ENCODE measurements around the gene CFAP43.
"Not testable (repeated sequence)": the region's sequence is repeated elsewhere in the genome, so short reads cannot be mapped to it uniquely, and the experiment has no call there.

The CFAP43 gene

DNA sequence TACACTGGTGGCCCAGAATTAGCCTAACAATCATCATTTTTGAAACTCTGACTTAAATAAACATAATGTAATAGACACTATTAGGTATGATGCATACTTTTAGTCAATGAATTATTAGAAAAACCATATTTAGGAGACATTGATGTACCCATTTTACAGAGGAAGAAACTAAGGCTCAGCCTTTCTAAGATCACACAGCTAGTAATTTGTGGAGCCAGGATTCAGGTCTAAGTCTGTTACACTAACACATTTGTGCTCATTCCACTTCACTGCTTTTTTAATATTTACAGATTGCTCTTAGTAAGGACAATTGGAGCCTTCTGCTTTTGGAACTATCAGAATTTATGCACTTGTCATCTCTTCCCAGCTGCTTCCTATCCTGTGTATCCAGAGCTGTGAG is 8.9 kb downstream of the CFAP43 start:
- DNase-seq (ENCODE audit: low read depth in 3 of 3), result no peak

DNA sequence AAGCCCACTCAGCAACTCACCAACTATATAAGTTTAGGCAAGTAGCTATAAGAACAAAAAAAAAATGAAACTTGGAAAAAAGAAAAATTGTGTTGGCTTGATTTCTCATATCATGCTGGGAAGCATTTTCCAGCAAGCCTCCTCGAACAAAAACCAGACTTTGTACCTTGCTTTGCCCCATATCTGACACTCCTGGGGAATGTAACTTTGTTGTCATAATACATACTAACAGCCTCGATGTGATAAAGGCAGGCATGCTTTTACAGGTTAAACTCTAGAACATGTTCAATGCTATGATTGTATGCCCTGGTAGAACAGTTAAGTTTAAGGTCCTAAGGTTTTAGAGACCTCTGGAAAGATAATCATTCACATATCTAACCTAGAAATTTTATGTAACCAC is 11.6 kb downstream of the CFAP43 start:
- no peak for DNase-seq (ENCODE audit: low read depth in 3 of 3)

DNA sequence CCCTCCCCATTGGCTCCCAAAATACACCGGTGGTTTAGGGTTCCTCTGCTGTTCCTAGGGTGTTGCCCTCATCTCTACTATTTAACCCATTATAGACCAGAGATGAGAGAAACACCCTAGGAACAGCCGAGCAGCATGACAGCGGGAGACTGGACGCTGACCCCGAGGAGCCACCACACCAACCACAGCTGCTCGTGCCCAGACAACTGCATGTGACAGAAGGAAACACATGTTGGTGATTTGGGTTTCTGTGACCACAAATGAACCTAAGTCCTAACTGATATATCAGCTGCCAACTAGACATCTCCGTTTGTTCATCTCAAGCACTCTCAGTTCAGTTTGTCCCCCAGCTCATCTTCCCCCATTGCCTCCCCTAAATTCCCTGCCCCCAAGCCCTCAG is 13.4 kb downstream of the CFAP43 start:
- no peak for DNase-seq (ENCODE audit: low read depth in 3 of 3)

- DNase-seq (ENCODE audit: low read depth in 3 of 3), result no peak
These were observed 15.5 kb downstream of the CFAP43 start for GRCh38 chr10:104216631-104217030.

GRCh38 chr10:104209575-104210198 is 22.5 kb downstream of the CFAP43 start:
- DNase-seq (ENCODE audit: low read depth in 3 of 3), result peak in 1 of 3 experiments; percentile 17

GRCh38 chr10:104208730-104209129 is 23.4 kb downstream of the CFAP43 start:
- no peak for DNase-seq (ENCODE audit: low read depth in 3 of 3)

DNA sequence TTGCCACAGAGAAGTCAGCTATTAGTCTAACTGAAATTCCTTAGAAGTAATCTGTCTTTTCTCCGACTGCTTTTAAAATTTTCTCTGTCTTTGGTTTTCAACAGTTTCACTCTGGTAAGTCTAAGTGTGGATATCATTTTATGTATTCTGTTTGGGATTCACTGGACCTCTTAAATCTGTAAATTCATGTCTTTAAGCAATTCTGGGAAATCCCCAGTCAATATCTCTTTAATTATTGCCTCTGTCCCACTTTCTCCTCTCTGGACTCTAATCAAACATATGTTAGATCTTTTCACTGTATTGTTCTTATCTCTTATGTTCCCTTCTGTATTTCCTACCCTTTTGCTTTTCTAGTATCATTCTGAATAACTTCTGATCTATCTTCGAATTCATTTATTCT is 29.9 kb downstream of the CFAP43 start:
- no peak for DNase-seq (ENCODE audit: low read depth in 3 of 3)

DNA sequence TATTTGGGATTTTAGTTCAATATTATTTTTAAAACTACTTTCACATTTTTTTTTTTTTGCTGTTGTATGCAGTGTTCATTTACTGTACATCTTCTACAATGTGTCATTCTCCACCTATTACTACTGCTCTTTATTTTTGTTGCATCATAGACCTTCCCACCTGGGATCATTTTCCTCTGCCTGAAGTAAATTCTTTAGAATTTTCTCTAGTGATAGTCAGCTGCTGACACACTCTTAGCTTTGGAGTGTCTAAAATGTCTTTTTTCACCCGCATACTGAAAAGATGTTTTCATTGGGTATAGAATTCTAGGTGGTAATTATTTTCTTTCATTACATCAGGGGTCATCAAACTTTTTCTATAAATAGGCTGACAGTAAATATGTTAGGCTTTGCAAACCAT is 30.5 kb downstream of the CFAP43 start:
- DNase-seq (ENCODE audit: low read depth in 3 of 3), result no peak

DNA sequence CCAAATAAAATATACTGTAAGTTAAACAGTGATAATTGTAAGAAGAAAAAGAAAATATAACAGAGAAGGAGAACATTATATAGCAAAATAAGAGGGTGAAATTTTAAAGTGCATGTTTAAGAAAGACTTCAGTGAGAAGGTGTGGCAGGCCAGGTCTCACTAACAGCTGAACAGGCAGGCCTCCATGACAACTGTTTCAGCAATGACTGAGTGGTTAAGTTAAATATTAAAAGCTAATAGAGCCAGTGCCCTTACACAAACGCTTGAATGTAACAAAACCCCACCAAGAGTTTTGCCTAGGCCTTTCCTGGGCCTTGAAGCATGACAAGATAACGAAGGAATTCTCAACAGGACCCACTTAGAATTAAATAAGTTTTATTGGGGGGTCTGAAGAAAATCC is 32.6 kb downstream of the CFAP43 start:
- no peak for DNase-seq (ENCODE audit: low read depth in 3 of 3)

GRCh38 chr10:104197364-104197763 is 34.8 kb downstream of the CFAP43 start:
- DNase-seq (ENCODE audit: low read depth in 3 of 3), result no peak

DNA sequence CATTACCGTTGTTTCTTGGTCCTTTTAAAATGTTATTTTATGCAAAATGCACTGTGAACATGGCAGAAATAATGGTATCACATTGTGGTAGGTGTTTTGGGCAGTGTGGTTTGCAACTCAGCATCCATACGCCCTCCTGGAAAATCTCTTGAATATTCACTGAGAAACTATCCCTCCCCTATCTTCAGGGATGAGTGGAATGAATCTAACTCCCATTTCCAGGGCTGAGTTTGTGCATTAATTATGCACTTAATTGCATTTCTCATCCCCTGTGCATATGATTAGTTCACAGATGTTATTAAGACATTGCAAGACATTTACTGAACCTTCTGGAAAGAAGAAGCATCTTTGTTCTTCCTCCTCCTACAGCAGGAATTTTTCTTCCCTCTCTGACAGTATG is 36.5 kb downstream of the CFAP43 start:
- no peak for DNase-seq (ENCODE audit: low read depth in 3 of 3)

GRCh38 chr10:104193787-104194186 is 38.4 kb downstream of the CFAP43 start:
- DNase-seq (ENCODE audit: low read depth in 3 of 3), result no peak

DNA sequence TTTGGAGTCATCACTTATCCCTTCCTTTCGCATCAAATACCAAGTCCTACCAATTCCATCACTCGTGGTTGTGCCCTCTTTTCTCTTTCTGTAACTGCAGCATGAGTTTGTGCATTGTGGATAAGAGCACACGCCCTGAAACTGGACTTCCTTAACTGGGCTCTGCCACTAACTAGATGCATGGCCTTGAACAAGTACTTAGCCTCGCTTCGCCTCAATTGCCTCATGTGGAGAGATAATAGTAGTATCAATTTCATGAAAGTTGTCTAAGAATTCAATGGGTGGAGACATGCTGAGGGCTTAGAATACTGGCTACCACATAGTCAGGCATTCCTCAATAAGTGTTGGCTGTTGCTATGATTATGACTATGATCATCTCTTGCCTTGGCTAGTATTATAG is 41.5 kb downstream of the CFAP43 start:
- no peak for DNase-seq (ENCODE audit: low read depth in 3 of 3)

DNA sequence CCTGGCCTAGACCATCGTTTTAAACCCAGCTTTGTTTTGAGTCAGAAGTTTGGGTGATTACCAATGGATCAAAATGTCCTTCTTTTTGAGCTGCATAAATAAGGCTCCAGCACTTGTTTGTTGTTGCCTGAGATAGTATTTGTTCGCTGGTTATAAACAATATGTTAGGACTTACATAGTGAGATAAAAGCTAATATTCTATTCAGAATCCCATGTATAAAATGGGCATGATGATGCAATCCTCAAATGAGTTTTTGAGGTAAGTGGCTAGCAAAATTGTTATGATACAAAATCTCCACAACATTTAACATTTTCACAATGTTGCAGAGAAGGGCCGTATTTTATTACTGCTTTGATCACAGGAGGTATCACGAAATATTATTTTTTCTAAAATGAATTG is 48.5 kb downstream of the CFAP43 start:
- DNase-seq (ENCODE audit: low read depth in 3 of 3), result no peak

GRCh38 chr10:104174136-104174535 is 58.0 kb downstream of the CFAP43 start:
- not testable (repeated sequence) for DNase-seq (ENCODE audit: low read depth in 3 of 3)

DNA sequence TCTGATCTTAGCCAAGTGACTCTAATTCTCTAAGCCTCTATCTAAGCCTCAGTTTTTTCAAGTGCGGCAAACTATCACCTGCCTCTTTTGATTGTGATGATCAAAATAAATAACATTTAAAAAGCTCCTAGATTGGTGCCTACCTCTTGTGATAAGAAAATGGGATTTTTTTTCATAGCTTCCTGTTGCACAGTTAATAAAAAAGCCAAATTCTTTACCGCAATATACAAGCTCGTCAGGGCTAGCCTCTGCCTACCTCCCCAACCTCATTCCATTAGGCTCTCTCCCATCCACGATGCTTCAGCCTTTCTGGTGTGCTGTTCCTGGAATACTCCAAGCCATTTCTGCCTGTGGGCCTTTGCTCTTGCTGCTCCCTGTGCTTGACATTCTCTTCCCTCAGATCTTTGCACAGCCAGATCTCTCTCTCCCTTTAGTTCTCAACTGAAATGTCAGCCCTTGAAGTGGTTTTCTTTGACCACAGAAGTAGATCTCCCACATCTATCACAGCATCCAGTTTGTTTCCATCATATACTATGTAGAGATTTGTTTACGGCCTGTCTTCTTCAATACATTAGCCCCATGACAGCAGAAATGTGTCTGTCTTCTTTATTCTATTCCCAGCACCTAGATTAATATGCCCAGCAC is 61.4 kb downstream of the CFAP43 start:
- no peak for DNase-seq (ENCODE audit: low read depth in 3 of 3)

GRCh38 chr10:104155591-104155990 is 76.6 kb downstream of the CFAP43 start:
- DNase-seq (ENCODE audit: low read depth in 3 of 3), result no peak

DNA sequence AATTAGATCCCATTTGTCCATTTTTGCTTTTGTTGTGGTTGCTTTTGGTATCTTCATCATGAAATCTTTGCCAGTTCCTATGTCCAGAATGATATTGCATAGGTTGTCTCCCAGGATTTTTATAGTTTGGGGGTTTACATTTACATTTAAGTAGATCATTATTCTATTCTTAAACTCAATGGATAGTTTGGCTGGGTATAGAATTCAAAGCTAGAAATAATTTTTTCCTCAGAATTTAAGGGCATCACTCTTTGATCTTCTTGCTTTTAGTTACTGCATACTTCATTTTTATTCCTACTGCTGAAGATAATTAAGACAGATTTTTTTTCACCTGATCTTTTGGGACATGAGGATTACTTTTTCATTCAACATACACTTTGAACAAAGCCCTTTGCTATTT is 80.4 kb downstream of the CFAP43 start:
- no peak for DNase-seq (ENCODE audit: low read depth in 3 of 3)

DNA sequence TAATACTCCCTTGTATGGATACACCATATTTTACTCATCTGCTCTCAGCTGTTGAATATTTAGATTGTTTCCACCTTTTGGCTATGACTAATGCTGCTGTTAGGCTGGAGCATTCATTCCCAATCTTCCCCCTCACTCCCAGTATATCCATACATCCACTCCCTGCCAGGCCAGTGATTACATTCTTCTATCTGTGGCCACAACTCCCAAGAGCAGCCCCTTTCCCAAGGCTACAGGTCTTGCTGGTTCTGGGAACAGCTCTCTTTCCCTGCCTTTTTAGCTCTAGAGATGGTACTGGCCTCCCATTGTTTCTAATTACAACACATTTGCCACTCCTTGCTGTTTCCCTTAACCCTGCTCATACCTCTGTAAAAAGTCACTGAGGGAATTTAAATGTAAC is 82.0 kb downstream of the CFAP43 start:
- DNase-seq (ENCODE audit: low read depth in 3 of 3), result no peak

DNA sequence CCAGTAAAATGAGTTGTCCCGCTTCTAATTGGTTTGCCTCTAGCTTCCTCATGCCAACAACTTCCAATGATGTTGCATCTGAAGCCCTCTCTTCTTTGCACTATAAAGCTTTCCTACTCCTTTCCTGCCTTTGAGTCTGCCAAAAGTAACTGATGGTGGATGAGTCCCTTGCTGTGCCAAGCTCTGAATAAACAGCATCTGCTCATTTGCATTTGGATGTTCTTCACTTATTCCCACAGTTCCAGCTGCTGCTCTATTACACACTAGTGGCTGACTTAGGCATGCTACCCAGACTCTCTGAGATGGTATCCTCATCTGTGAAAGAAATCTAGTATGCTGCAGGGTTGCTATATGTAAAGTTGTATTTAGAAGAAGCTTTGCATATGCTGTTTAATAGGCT is 85.3 kb downstream of the CFAP43 start:
- no peak for DNase-seq (ENCODE audit: low read depth in 3 of 3)

GRCh38 chr10:104144931-104145330 is 87.2 kb downstream of the CFAP43 start:
- DNase-seq (ENCODE audit: low read depth in 3 of 3), result no peak

GRCh38 chr10:104143829-104144228 is 88.3 kb downstream of the CFAP43 start:
- no peak for DNase-seq (ENCODE audit: low read depth in 3 of 3)

GRCh38 chr10:104142081-104142480 is 90.1 kb downstream of the CFAP43 start:
- no peak for DNase-seq (ENCODE audit: low read depth in 3 of 3)

DNA sequence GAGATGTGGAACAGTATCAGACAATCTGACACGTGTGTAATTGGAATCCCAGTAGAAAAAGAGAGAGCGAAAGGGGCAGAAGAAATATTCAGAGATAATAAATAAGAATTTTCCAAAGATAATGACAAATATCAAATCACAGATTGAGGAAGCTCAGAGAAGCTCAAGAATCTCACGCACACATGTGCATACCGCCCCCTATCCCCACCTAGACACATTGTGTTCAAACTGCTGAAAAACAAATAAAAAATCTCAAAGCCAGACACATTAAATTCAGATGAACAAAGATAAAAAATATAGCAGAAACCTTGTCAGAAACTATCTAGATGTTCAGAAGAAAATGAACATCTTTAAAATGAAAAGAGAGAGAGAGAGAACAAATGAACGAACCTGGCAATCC is 92.9 kb downstream of the CFAP43 start:
- DNase-seq (ENCODE audit: low read depth in 3 of 3), result no peak

Measured in stimulated activated CD4-positive, alpha-beta T cell treated with anti-CD3 and anti-CD28 coated beads, TNF-alpha, amount 100 ng/mL, for 4 hours (primary cell).